ENCODE measurements around the gene CDH23. TPM values are rescaled to one million over a fixed set of nuclear protein-coding genes. Genes with fewer than 3 reads are reported as not detected.

The CDH23 gene
- total RNA-seq, 1 donor, result 0.36 TPM

DNA sequence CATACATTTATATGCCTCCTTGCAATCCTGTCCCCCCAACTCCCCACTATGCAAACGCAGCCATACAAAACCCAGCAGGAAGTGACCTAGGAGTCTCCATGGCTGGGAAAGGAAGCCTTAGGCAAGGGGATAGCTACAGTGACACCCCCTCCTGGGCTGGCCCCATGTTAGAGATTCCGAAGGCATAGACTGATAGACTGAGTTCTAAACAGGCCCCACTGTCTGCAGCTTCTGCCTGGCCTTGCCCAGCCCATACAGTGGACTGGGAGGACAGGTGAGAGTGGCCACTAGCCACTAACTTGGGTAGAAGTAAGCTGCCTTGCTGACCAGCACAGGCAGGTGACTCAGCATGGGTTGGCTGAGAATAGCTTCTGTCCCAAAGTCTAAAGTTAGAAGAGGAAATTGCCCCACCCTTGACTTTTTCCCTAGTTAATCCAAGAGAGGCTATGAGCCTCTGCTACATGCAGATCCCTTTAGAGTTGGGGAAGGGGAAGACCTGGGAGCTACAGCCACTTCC, 216.6 kb downstream of the CDH23 start:
- Histone ChIP-seq H2AFZ (ENCODE audit: low read length) (no peak overlapping the region), H3K4me3 (ENCODE audit: insufficient read depth, low read length) (no peak overlapping the region), H3K27me3 (ENCODE audit: insufficient read depth, low read length) (peaks cover 14% of the 10 kb centered on the region), H3K4me1 (ENCODE audit: insufficient read depth, low read length) (peaks cover 6% of the 10 kb centered on the region), H3K4me2 (ENCODE audit: insufficient read depth, low read length) (no peak overlapping the region), H3K27ac (ENCODE audit: low read depth, low read length) (no peak overlapping the region), H3K79me2 (ENCODE audit: insufficient read depth, low read length) (no peaks in the 10 kb centered on the region), H3K9me3 (ENCODE audit: low read depth, low read length) (peaks cover 2% of the 10 kb centered on the region), H4K20me1 (ENCODE audit: insufficient read depth, low read length) (no peaks in the 10 kb centered on the region), H3K36me3 (ENCODE audit: insufficient read depth, low read length) (no peaks in the 10 kb centered on the region)
- peak; percentile 92 for DNase-seq (ENCODE audit: insufficient read length, low spot score, missing footprints)
- TF ChIP-seq, protein P1, sequence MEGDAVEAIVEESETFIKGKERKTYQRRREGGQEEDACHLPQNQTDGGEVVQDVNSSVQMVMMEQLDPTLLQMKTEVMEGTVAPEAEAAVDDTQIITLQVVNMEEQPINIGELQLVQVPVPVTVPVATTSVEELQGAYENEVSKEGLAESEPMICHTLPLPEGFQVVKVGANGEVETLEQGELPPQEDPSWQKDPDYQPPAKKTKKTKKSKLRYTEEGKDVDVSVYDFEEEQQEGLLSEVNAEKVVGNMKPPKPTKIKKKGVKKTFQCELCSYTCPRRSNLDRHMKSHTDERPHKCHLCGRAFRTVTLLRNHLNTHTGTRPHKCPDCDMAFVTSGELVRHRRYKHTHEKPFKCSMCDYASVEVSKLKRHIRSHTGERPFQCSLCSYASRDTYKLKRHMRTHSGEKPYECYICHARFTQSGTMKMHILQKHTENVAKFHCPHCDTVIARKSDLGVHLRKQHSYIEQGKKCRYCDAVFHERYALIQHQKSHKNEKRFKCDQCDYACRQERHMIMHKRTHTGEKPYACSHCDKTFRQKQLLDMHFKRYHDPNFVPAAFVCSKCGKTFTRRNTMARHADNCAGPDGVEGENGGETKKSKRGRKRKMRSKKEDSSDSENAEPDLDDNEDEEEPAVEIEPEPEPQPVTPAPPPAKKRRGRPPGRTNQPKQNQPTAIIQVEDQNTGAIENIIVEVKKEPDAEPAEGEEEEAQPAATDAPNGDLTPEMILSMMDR (IDR thresholded peaks at IDR 0.05; ENCODE audit: extremely low read depth, low read depth, low read length), result no peak

DNA sequence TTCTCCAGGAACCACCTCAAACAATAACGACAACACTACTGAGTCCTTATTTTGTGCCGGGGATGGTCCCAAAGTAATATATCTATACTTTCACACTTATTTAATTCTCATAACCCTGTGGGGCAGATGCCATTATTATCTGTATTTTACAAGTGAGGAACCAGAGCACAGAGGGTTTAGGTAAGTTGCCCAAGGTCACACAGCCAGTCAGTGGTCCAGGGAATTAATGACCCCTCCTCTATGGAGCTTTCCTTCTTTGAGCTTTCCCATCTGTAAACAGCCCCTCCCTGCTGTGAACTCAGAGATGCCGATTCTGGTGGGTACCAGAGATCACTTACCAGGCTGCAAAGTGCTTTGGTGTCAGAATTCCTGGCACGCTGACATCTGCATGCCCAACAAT, 217.2 kb downstream of the CDH23 start:
- TF ChIP-seq, protein P1 (IDR thresholded peaks at IDR 0.05; ENCODE audit: extremely low read depth, low read depth, low read length), result no peak
- Histone ChIP-seq H3K4me3 (ENCODE audit: insufficient read depth, low read length) (no peak overlapping the region), H3K4me2 (ENCODE audit: insufficient read depth, low read length) (no peak overlapping the region), H3K36me3 (ENCODE audit: insufficient read depth, low read length) (no peaks in the 10 kb centered on the region), H3K4me1 (ENCODE audit: insufficient read depth, low read length) (peaks cover 6% of the 10 kb centered on the region), H3K27ac (ENCODE audit: low read depth, low read length) (no peak overlapping the region), H3K9me3 (ENCODE audit: low read depth, low read length) (peaks cover 2% of the 10 kb centered on the region), H3K79me2 (ENCODE audit: insufficient read depth, low read length) (no peaks in the 10 kb centered on the region), H4K20me1 (ENCODE audit: insufficient read depth, low read length) (no peaks in the 10 kb centered on the region), H3K27me3 (ENCODE audit: insufficient read depth, low read length) (peaks cover 14% of the 10 kb centered on the region), H2AFZ (ENCODE audit: low read length) (no peak overlapping the region)
- no peak for DNase-seq (ENCODE audit: insufficient read length, low spot score, missing footprints)

GRCh38 chr10:71614946-71615345, 218.2 kb downstream of the CDH23 start:
- Histone ChIP-seq H3K79me2 (ENCODE audit: insufficient read depth, low read length) (no peaks in the 10 kb centered on the region), H4K20me1 (ENCODE audit: insufficient read depth, low read length) (no peaks in the 10 kb centered on the region)

DNA sequence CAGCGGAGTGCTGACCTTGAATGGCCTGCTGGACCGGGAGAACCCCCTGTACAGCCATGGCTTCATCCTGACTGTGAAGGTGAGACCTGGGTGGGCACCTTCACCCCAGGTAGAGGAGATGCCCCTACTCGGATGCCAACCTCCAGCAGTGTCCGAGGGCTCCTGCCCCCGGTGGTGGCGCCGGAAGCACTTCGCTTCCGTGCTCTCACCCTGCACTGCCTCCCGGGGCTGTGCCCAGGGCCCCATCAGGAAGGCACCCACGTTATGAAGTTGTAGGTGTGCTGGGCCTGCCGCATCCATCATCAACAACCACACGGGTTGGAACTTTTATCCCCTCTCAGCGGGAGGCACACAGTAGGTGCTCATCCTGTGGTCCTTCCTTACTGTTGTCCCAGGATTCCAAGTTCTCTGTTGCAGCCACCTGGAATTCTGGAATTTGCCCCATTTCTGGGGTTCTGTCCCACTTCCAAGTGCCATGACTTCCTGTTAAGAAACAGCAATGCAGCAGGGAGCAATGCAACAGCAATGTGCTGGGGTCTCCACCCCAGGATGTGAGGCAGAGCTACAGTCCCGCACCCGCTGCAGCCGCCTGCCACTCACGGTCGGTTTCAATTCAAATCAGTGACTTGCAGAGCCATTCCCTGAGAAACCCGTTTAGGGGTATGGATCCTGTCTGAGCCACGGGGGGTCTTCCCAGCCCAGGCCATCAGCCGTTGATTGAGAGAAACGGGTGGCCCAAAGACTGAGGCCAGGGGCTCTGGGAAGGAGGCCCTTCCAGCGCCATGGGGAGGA, 219.0 kb downstream of the CDH23 start:
- Histone ChIP-seq H4K20me1 (ENCODE audit: insufficient read depth, low read length) (no peaks in the 10 kb centered on the region), H2AFZ (ENCODE audit: low read length) (no peak overlapping the region), H3K36me3 (ENCODE audit: insufficient read depth, low read length) (no peaks in the 10 kb centered on the region), H3K4me3 (ENCODE audit: insufficient read depth, low read length) (no peak overlapping the region), H3K27me3 (ENCODE audit: insufficient read depth, low read length) (peaks cover 10% of the 10 kb centered on the region), H3K4me2 (ENCODE audit: insufficient read depth, low read length) (no peak overlapping the region), H3K4me1 (ENCODE audit: insufficient read depth, low read length) (peaks cover 6% of the 10 kb centered on the region), H3K27ac (ENCODE audit: low read depth, low read length) (no peak overlapping the region), H3K79me2 (ENCODE audit: insufficient read depth, low read length) (no peaks in the 10 kb centered on the region), H3K9me3 (ENCODE audit: low read depth, low read length) (peaks cover 2% of the 10 kb centered on the region)
- TF ChIP-seq, protein P1 (IDR thresholded peaks at IDR 0.05; ENCODE audit: extremely low read depth, low read depth, low read length), result no peak
- DNase-seq (ENCODE audit: insufficient read length, low spot score, missing footprints), result peak; percentile 86

More at GRCh38 chr10:71614946-71615345, 218.2 kb downstream of the CDH23 start:
- H3K9me3 ChIP-seq (ENCODE audit: low read depth, low read length), result peaks cover 2% of the 10 kb centered on the region
- H3K4me1 ChIP-seq (ENCODE audit: insufficient read depth, low read length), result peaks cover 6% of the 10 kb centered on the region
- DNase-seq (ENCODE audit: insufficient read length, low spot score, missing footprints), result peak; percentile 25
- no peak overlapping the region for H3K4me2 ChIP-seq (ENCODE audit: insufficient read depth, low read length)
- no peak overlapping the region for H2AFZ ChIP-seq (ENCODE audit: low read length)
- TF ChIP-seq, protein P1 (IDR thresholded peaks at IDR 0.05; ENCODE audit: extremely low read depth, low read depth, low read length), result no peak
- H3K4me3 ChIP-seq (ENCODE audit: insufficient read depth, low read length), result no peak overlapping the region
- peaks cover 14% of the 10 kb centered on the region for H3K27me3 ChIP-seq (ENCODE audit: insufficient read depth, low read length)
- H3K36me3 ChIP-seq (ENCODE audit: insufficient read depth, low read length), result no peaks in the 10 kb centered on the region
- H3K27ac ChIP-seq (ENCODE audit: low read depth, low read length), result no peak overlapping the region
